ENCODE measurements around the gene BCL7A. TPM values are rescaled to one million over a fixed set of nuclear protein-coding genes. Genes with fewer than 3 reads are reported as not detected.

Gene BCL7A
- total RNA-seq, 1 experiment from 2014 or later = 6.3 TPM

DNA sequence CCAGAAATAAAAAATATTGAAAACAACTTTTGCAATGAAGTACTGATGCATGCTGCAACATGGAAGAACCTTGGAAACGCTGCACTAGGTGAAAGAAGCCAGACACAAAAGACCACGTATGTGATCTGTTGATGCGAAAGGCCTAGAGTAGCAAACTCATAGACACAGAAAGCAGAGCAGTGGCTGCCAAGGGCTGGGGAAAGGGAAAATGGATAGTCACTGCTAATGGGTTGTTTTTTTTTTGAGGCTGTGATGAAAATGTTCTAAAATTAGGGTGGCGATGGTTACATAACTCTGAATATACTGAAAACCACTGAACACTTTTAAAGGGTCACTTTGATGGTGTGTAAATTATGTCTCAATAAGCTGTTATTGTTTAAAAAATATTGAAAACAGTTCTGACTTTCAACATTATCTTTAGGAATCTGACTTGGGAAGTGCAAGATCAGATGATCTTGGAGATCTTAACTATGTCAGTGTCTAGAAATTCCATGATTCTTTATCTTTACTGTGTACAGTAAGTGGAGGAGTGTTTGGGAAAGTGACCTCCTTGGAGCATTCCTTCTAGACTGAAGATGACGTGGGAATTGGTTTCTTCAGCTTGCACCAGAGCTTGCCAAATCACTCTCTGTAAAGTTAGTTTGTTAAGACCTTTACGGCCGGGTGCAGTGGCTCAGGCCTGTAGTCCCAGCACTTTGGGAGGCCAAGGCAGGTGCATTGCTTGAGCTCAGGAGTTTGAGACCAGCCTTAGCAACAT lies 69.3 kb downstream of the BCL7A start:
- peaks cover 39% of the 10 kb centered on the region for H3F3A ChIP-seq (ENCODE audit: insufficient read depth, low read depth)
- no peak overlapping the region for H2AFZ ChIP-seq
- H3K4me1 ChIP-seq (replicated peaks; ENCODE audit: insufficient read depth) = no peaks in the 10 kb centered on the region
- peaks cover 1% of the 10 kb centered on the region; the same call in 1 of the 2 replicates for H4K20me1 ChIP-seq (ENCODE audit: insufficient read depth)
- H3K79me2 ChIP-seq (ENCODE audit: low read depth) = peaks cover 89% of the 10 kb centered on the region
- no TSS peak for BruUV-seq (replicated peaks)
- no peak overlapping the region for H3K27ac ChIP-seq
- no peaks in the 10 kb centered on the region for H3K9me3 ChIP-seq (ENCODE audit: insufficient read depth, low read depth)
- H3K36me3 ChIP-seq (ENCODE audit: low read depth) = peaks cover 7% of the 10 kb centered on the region; the same call in 1 of the 2 replicates
- DNase-seq = no peak
- TF ChIP-seq EZH2 (IDR thresholded peaks at IDR 0.05; ENCODE audit: low read depth) = no peak
- TF ChIP-seq, protein P1, sequence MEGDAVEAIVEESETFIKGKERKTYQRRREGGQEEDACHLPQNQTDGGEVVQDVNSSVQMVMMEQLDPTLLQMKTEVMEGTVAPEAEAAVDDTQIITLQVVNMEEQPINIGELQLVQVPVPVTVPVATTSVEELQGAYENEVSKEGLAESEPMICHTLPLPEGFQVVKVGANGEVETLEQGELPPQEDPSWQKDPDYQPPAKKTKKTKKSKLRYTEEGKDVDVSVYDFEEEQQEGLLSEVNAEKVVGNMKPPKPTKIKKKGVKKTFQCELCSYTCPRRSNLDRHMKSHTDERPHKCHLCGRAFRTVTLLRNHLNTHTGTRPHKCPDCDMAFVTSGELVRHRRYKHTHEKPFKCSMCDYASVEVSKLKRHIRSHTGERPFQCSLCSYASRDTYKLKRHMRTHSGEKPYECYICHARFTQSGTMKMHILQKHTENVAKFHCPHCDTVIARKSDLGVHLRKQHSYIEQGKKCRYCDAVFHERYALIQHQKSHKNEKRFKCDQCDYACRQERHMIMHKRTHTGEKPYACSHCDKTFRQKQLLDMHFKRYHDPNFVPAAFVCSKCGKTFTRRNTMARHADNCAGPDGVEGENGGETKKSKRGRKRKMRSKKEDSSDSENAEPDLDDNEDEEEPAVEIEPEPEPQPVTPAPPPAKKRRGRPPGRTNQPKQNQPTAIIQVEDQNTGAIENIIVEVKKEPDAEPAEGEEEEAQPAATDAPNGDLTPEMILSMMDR (conservative IDR thresholded peaks at IDR 0.05) = no peak
- H3K9me2 ChIP-seq (ENCODE audit: insufficient read depth) = no peaks in the 10 kb centered on the region
- no peaks in the 10 kb centered on the region for H3K27me3 ChIP-seq (ENCODE audit: insufficient read depth, low read depth)
- intact Hi-C loops (cut with micrococcal nuclease; ENCODE audit: unreplicated experiment) = no loop called here
- ChIA-PET POLR2A (ENCODE audit: unreplicated experiment) (no interaction called here), CTCF (no interaction called here)
- H3K4me3 ChIP-seq = no peak overlapping the region
- no peak overlapping the region for H3K4me2 ChIP-seq

- no peak overlapping the region for H3K27ac ChIP-seq
- H3K4me2 ChIP-seq = no peak overlapping the region
- POLR2A ChIA-PET (ENCODE audit: unreplicated experiment) = interaction anchor here (0.5 kb wide), 1 partner anchor 294 kb away, joined by 5 read pairs; no protein-coding TSS in a partner anchor
- H4K20me1 ChIP-seq (ENCODE audit: insufficient read depth) = peaks cover 10% of the 10 kb centered on the region
- BruUV-seq (replicated peaks) = no TSS peak
- no peak overlapping the region for H3K4me3 ChIP-seq
- DNase-seq = no peak
- no peak for TF ChIP-seq EZH2 (IDR thresholded peaks at IDR 0.05; ENCODE audit: low read depth)
- TF ChIP-seq, protein P1 (conservative IDR thresholded peaks at IDR 0.05) = no peak
- peaks cover 7% of the 10 kb centered on the region; the same call in 1 of the 2 replicates for H3K36me3 ChIP-seq (ENCODE audit: low read depth)
- H3F3A ChIP-seq (ENCODE audit: insufficient read depth, low read depth) = peaks cover 56% of the 10 kb centered on the region
- H3K4me1 ChIP-seq (replicated peaks; ENCODE audit: insufficient read depth) = peaks cover 19% of the 10 kb centered on the region
- H3K27me3 ChIP-seq (ENCODE audit: insufficient read depth, low read depth) = no peaks in the 10 kb centered on the region
- H2AFZ ChIP-seq = no peak overlapping the region
- H3K79me2 ChIP-seq (ENCODE audit: low read depth) = peaks cover 87% of the 10 kb centered on the region
- H3K9me3 ChIP-seq (ENCODE audit: insufficient read depth, low read depth) = no peaks in the 10 kb centered on the region
- H3K9me2 ChIP-seq (ENCODE audit: insufficient read depth) = no peaks in the 10 kb centered on the region
- intact Hi-C loops (cut with micrococcal nuclease; ENCODE audit: unreplicated experiment) = no loop called here
- CTCF ChIA-PET = no interaction called here
These were observed 71.6 kb downstream of the BCL7A start for GRCh38 chr12:122093098-122093883.

DNA sequence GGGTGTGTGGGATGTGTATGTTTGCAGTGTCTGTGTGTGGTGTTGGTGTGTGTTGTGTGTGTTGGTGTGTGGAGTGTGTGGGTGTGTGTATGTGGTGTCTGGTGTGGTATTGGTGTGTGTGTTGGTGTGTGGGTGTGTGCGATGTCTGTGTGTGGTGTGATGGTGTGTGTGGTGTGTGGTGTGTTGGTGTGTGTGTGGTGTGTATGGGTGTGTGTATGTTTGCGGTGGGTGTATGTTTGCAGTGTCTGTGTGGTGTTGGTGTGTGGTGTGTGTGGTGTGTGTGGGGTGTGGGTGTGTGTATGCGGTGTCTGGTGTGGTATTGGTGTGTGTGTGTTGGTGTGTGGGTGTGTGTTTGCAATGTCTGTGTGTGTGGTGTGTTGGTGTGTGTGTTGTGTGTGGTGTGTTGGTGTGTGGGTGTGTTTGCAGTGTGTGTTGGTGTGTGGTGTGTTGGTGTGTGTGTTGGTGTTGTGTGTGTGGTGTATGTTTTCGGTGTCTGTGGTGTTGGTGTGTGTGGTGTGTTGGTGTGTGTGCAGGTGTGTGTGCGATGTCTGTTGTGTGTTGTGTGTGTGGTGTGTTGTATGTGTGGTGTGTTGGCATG lies 72.6 kb downstream of the BCL7A start:
- ChIA-PET POLR2A (ENCODE audit: unreplicated experiment) (no interaction called here), CTCF (no interaction called here)
- intact Hi-C loops (cut with micrococcal nuclease; ENCODE audit: unreplicated experiment) = no loop called here
- BruUV-seq (replicated peaks) = no TSS peak
- Histone ChIP-seq H3K4me3 (no peak overlapping the region), H4K20me1 (ENCODE audit: insufficient read depth) (peaks cover 10% of the 10 kb centered on the region), H3K79me2 (ENCODE audit: low read depth) (peaks cover 90% of the 10 kb centered on the region), H3K9me3 (ENCODE audit: insufficient read depth, low read depth) (no peaks in the 10 kb centered on the region), H3F3A (ENCODE audit: insufficient read depth, low read depth) (peaks cover 54% of the 10 kb centered on the region), H2AFZ (no peak overlapping the region), H3K36me3 (ENCODE audit: low read depth) (peaks cover 6% of the 10 kb centered on the region; the same call in 1 of the 2 replicates), H3K9me2 (ENCODE audit: insufficient read depth) (no peaks in the 10 kb centered on the region), H3K4me2 (no peak overlapping the region), H3K4me1 (replicated peaks; ENCODE audit: insufficient read depth) (peaks cover 27% of the 10 kb centered on the region), H3K27me3 (ENCODE audit: insufficient read depth, low read depth) (no peaks in the 10 kb centered on the region), H3K27ac (no peak overlapping the region)
- DNase-seq = no peak
- no peak for TF ChIP-seq EZH2 (IDR thresholded peaks at IDR 0.05; ENCODE audit: low read depth)
- TF ChIP-seq, protein P1 (conservative IDR thresholded peaks at IDR 0.05) = no peak

Measured in PC-9 (cell line).